ENCODE results near the gene TENT4B. TPM values are rescaled to one million over a fixed set of nuclear protein-coding genes. Genes with fewer than 3 reads are reported as not detected.

TENT4B gene
- 14.0 TPM for total RNA-seq

GRCh38 chr16:50152807-50153595, at the start of gene TENT4B:
TENT4B (plus strand) TSS chr16:50153306; CDS start chr16:50153622, 316 bp downstream.
- no peak for DNase-seq (ENCODE audit: extremely low spot score in 2 of 2)
- intact Hi-C loops (cut with DNase I), result loop anchor here (5.0 kb wide), 1 partner anchor 49 kb away; no protein-coding TSS in a partner anchor

DNA sequence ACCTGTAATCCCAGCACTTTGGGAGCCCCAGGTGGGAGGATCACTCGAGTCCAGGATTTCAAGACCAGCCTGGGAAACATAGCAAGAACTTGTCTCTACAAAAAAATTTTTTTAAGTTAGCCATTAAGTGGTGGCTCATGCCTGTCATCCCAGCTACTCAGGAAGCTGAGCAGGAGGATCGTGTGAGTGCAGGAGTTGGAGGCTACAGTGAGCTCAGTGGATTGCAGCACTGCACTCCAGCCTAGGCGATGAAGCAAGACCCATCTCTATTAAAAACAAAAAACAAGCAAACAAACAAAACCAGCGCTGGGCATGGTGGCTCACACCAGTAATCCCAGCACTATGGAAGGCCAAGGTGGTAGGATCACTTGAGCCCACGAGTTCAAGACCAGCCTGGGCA, 49.3 kb upstream of the TENT4B start:
- H3K27me3 ChIP-seq, result no peaks in the 10 kb centered on the region
- no peak overlapping the region for H3K27ac ChIP-seq
- TF ChIP-seq, protein P1, sequence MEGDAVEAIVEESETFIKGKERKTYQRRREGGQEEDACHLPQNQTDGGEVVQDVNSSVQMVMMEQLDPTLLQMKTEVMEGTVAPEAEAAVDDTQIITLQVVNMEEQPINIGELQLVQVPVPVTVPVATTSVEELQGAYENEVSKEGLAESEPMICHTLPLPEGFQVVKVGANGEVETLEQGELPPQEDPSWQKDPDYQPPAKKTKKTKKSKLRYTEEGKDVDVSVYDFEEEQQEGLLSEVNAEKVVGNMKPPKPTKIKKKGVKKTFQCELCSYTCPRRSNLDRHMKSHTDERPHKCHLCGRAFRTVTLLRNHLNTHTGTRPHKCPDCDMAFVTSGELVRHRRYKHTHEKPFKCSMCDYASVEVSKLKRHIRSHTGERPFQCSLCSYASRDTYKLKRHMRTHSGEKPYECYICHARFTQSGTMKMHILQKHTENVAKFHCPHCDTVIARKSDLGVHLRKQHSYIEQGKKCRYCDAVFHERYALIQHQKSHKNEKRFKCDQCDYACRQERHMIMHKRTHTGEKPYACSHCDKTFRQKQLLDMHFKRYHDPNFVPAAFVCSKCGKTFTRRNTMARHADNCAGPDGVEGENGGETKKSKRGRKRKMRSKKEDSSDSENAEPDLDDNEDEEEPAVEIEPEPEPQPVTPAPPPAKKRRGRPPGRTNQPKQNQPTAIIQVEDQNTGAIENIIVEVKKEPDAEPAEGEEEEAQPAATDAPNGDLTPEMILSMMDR (IDR thresholded peaks at IDR 0.05), result no peak
- TF ChIP-seq POLR2AphosphoS5 (IDR thresholded peaks at IDR 0.05; ENCODE audit: insufficient read depth in 1 of 2, low read depth in 1 of 2), result no peak
- TF ChIP-seq POLR2A (IDR thresholded peaks at IDR 0.05), result no peak
- intact Hi-C loops (cut with DNase I), result no loop called here
- H3K9me3 ChIP-seq, result no peaks in the 10 kb centered on the region
- DNase-seq (ENCODE audit: extremely low spot score in 2 of 2), result no peak
- H3K4me1 ChIP-seq, result no peaks in the 10 kb centered on the region
- H3K4me3 ChIP-seq, result no peak overlapping the region
- H3K36me3 ChIP-seq, result peaks cover 0 to 56% of the 10 kb centered on the region in 2 donors

More at GRCh38 chr16:50152807-50153595, at the start of gene TENT4B:
- H3K27ac ChIP-seq, result peak within 1 kb of the TSS; percentile 93
- H3K36me3 ChIP-seq, result no peaks in the 10 kb centered on the region
- no peaks in the 10 kb centered on the region for H3K27me3 ChIP-seq
- peaks cover 37% of the 10 kb centered on the region for H3K4me1 ChIP-seq
- peak in 1 of 2 donors; percentile 59 for TF ChIP-seq POLR2A (IDR thresholded peaks at IDR 0.05)
- TF ChIP-seq, protein P1 (IDR thresholded peaks at IDR 0.05), result no peak
- peak in 1 of 2 donors; percentile 91 for TF ChIP-seq POLR2AphosphoS5 (IDR thresholded peaks at IDR 0.05; ENCODE audit: insufficient read depth in 1 of 2, low read depth in 1 of 2)
- peak within 1 kb of the TSS; percentile 85 to 88 for H3K4me3 ChIP-seq
- H3K9me3 ChIP-seq, result no peaks in the 10 kb centered on the region

GRCh38 chr16:50114357-50115129, 38.6 kb upstream of the TENT4B start:
- intact Hi-C loops (cut with DNase I), result no loop called here
- no peak overlapping the region for H3K27ac ChIP-seq
- TF ChIP-seq POLR2A (IDR thresholded peaks at IDR 0.05) (no peak), POLR2AphosphoS5 (IDR thresholded peaks at IDR 0.05; ENCODE audit: insufficient read depth in 1 of 2, low read depth in 1 of 2) (no peak)
- TF ChIP-seq, protein P1 (IDR thresholded peaks at IDR 0.05), result no peak
- no peaks in the 10 kb centered on the region for H3K27me3 ChIP-seq
- H3K36me3 ChIP-seq, result no peaks in the 10 kb centered on the region
- no peaks in the 10 kb centered on the region for H3K4me1 ChIP-seq
- no peak for DNase-seq (ENCODE audit: extremely low spot score in 2 of 2)
- H3K9me3 ChIP-seq, result no peaks in the 10 kb centered on the region
- no peak overlapping the region for H3K4me3 ChIP-seq

- no peaks in the 10 kb centered on the region for H3K36me3 ChIP-seq
- intact Hi-C loops (cut with DNase I), result no loop called here
- no peaks in the 10 kb centered on the region for H3K4me1 ChIP-seq
- DNase-seq (ENCODE audit: extremely low spot score in 2 of 2), result no peak
- no peaks in the 10 kb centered on the region for H3K9me3 ChIP-seq
- TF ChIP-seq POLR2A (IDR thresholded peaks at IDR 0.05) (no peak), POLR2AphosphoS5 (IDR thresholded peaks at IDR 0.05; ENCODE audit: insufficient read depth in 1 of 2, low read depth in 1 of 2) (no peak)
- TF ChIP-seq, protein P1 (IDR thresholded peaks at IDR 0.05), result no peak
- no peaks in the 10 kb centered on the region for H3K27me3 ChIP-seq
- no peak overlapping the region for H3K4me3 ChIP-seq
- no peak overlapping the region for H3K27ac ChIP-seq
These were observed 32.4 kb upstream of the TENT4B start for GRCh38 chr16:50120711-50121110.
